ENCODE measurements around the gene THOC1. TPM values are rescaled to one million over a fixed set of nuclear protein-coding genes. Genes with fewer than 3 reads are reported as not detected.

Gene THOC1
- total and polyA plus RNA-seq, 2 donors (not counting 3 experiments of a cell fraction or from before 2014, with no cell fraction given), result 12.0 to 50.5 TPM

GRCh38 chr18:210733-211132 lies 57.1 kb downstream of the THOC1 start:
- Histone ChIP-seq H4K20me1 (replicated peaks; ENCODE audit: control insufficient read depth, extremely low read depth, insufficient read depth, low read length) (no peaks in the 10 kb centered on the region), H3K4me1 (ENCODE audit: control insufficient read depth, extremely low read depth, insufficient read depth, low read length) (peaks cover 9% of the 10 kb centered on the region), H2AFZ (ENCODE audit: low read depth, low read length) (no peak overlapping the region), H3K4me3 (replicated peaks in 1 of 3; ENCODE audit: insufficient read depth in 1 of 3, low read depth in 1 of 3, low read length in 3 of 3) (no peak overlapping the region), H3K4me2 (ENCODE audit: insufficient read depth, low read length) (no peak overlapping the region), H3K9me3 (replicated peaks; ENCODE audit: control insufficient read depth, insufficient read depth, low read length) (no peaks in the 10 kb centered on the region), H3K9me1 (replicated peaks; ENCODE audit: control insufficient read depth, extremely low read depth, insufficient read depth, low read length) (no peaks in the 10 kb centered on the region), H3K27me3 (ENCODE audit: control insufficient read depth in 2 of 2, insufficient read depth in 2 of 2, low read length in 2 of 2) (no peaks in the 10 kb centered on the region), H3K79me2 (ENCODE audit: control insufficient read depth, insufficient read depth, low read length) (peaks cover 4% of the 10 kb centered on the region), H3K9ac (replicated peaks; ENCODE audit: extremely low read depth, insufficient read depth, low read length) (no peak overlapping the region), H3K36me3 (ENCODE audit: control insufficient read depth in 2 of 2, extremely low read depth in 1 of 2, insufficient read depth in 2 of 2, low read length in 2 of 2) (peaks cover 13 to 29% of the 10 kb centered on the region in 2 experiments), H3K27ac (ENCODE audit: insufficient read depth, low read depth, low read length) (no peak overlapping the region)
- intact Hi-C loops (cut with micrococcal nuclease), result no loop called here
- no TSS peak for BruUV-seq (replicated peaks)
- CTCF ChIA-PET, result interaction anchor here (1.0 to 1.1 kb wide), 2 partner anchors 12 to 18 kb away, joined by 3 read pairs; no protein-coding TSS in a partner anchor
- no peak for TF ChIP-seq MAX (IDR thresholded peaks at IDR 0.05; ENCODE audit: insufficient read depth, insufficient read length)
- TF ChIP-seq GATA2 (IDR thresholded peaks at IDR 0.05; ENCODE audit: insufficient read depth, insufficient read length, low read depth, low read length), result no peak
- TF ChIP-seq FOS (IDR thresholded peaks at IDR 0.05; ENCODE audit: borderline replicate concordance, insufficient read depth, low read length), result no peak
- TF ChIP-seq EZH2 (IDR thresholded peaks at IDR 0.05; ENCODE audit: borderline replicate concordance, low read depth, low read length, severe bottlenecking), result no peak
- TF ChIP-seq JUN (IDR thresholded peaks at IDR 0.05; ENCODE audit: borderline replicate concordance, insufficient read depth, insufficient read length, low read depth), result no peak
- TF ChIP-seq CTCF (IDR thresholded peaks at IDR 0.05; ENCODE audit: extremely low read depth in 1 of 2, insufficient read depth in 1 of 2, low read depth in 1 of 2, low read length in 2 of 2), result no peak
- TF ChIP-seq POLR2A (IDR thresholded peaks at IDR 0.05; ENCODE audit: low read depth, low read length), result no peak
- TF ChIP-seq POLR2AphosphoS5 (IDR thresholded peaks at IDR 0.05; ENCODE audit: insufficient read depth, low read depth, low read length), result no peak
- no peak for TF ChIP-seq MYC (IDR thresholded peaks at IDR 0.05; ENCODE audit: low read depth, low read length)
- POLR2A ChIA-PET, result no interaction called here
- DNase-seq (ENCODE audit: low read depth, low spot score), result no peak
- no peak for FAIRE-seq
- dilution Hi-C loops (cut with MboI; ENCODE audit: extremely low pct_ligation_motif_present, low sequenced_read_pairs), result no loop called here
